NCI-H2107 (cell line): Measurements from ENCODE around the gene RAB44.
"Not testable (repeated sequence)": the region's sequence is repeated elsewhere in the genome, so short reads cannot be mapped to it uniquely, and the experiment has no call there.

Source experiments
- DNase-seq: peaks from one replicate; lab custom pipeline; 2025; lab: John Stamatoyannopoulos, UW

The RAB44 gene

DNA sequence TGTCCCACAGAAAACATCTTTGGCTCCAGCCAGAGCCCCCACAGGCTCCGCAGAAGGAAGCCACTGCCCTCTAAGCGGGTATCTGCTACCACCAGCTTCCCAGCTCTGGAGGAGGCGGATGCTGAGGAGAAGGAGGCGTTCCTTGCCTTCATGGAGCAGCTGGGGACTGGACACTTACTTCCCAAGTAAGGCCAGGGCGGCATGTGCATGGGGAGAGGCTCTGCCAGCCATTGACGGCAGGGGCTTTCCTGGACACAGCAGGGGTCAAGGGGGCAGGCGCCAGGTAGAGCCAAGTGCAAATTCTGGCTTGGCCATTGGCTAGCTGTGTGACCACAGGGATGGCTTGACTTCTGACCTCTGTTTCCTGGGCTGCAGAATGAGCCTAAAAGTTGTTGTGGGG is 17.8 kb downstream of the RAB44 start:
- DNase-seq, result no peak

DNA sequence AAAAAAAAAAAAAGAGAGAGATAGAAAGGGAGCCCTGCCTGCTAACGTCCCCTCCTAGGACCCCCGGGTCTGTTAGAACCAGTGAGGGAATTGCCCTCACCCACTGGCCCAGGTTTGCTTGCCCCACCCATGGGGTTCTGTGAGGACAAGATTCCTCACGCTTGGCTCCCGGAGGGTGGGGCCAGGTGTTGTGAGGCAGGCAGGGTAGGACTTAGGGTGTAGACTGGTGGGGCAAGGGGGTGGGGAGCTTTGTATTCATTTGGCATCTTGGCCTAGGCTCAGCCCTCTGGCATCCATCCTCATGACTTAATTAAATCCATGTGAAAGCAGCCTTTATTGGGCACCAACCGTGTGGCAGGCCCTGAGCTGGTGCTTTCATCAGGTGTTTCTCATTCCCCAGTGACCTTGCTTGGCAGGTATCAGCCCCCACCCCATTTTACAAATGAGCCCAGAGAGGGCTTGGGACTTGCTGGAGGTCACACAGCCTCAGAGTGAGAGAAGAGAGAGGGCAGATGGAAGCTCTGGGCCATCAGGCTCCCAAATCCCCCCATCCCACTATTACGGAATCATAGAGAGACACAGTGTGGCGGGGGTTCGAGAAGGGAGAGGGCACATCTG is 19.0 kb downstream of the RAB44 start:
- DNase-seq, result no peak

DNA sequence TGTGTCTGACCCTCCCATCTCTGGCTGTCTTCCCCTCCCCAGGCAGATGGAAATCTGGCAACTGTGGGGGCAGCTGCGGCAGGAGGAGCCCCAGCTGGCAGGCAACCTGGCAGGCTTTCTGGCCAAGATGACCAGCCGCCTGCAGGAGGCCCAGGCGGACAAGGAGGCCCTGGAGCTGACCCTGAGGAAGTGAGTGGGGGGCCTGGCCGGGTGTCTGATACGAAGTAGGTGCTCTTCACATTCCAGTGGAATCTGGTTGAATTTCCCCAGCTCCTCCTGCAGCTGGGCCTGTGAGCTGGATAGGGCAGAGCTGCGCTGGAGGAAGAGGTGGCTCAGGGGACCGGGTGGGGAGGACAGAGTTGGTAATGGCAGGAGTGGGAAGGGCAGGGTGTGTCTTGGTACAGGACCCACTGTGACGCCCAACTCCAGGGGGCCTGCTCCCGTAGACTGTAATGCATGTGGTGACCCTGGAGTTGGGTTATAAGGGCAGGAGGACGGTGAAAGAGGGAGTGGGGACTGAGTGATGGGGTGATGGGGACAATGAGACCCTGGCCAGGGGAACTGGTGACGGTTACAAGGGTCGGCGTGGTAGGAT is 19.7 kb downstream of the RAB44 start:
- DNase-seq, result no peak

DNA sequence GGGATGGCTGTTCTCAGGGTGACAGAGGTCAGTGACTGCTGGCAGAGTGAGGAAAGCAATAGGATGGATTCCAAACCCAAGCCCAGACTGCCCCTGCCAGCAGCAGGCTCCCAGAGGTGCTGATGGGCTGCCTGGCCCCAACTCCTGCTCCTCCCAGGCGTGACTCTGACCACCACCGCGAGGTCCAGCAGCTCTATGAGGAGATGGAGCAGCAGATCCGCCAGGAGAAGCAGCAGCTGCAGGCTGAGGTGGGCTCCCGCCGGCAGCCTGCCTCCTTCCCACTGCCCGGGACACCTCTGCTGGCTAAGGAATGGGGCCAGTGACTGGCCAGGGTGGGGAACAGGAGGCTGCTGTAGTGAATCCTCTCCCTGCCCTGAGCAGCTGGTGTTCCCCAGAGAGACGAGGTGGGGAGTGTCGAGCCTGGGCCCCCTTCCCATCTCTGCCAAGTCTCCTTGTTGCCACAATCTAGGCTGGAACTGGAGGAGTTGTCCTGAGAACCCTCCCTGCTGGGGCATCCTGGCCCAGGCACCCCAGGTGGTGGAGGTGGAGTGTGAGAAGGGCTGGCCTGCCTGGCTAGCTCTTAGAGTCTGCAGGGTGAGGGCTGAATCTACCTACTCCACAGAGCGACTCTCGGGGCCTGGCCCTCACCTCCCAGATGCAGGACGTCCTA is 20.4 kb downstream of the RAB44 start:
- no peak for DNase-seq

DNA sequence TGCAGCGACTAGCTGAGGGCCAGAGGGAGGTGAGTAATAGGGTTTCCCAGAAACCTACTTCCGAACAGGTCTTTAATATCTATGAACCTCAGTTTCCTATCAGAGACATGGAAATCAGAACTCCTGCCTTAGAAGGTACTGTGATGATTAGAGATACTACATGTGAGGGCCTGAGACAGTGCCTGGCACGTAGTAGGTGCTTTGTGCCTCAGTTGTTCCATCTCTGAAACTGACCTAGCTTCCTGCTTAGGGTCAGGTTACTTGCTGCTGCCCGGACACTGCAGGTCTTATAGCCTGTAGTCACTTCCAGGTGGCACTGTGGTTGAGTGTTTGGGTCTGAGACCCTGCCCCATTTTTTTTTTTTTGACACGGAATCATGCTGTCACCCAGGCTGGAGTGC is 20.9 kb downstream of the RAB44 start:
- no peak for DNase-seq

DNA sequence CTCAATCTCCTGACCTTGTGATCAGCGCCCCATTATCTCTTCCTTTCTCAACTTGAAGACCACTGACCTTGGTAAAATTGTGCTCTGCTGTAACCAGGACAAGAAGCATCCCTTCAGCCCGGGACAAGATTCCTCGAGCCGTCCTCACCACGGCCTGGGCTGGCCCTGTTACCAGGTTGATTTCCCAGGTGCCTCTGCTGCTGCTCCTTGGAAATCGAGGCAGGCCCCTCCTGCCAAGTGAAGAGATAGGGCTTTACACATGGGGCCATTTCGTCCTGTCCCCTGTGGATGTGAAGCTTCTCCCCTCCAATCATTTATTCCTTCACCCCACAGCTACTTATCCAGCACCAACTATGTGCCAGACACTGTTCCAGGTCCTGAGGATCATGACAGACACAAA is 21.5 kb downstream of the RAB44 start:
- no peak for DNase-seq

DNA sequence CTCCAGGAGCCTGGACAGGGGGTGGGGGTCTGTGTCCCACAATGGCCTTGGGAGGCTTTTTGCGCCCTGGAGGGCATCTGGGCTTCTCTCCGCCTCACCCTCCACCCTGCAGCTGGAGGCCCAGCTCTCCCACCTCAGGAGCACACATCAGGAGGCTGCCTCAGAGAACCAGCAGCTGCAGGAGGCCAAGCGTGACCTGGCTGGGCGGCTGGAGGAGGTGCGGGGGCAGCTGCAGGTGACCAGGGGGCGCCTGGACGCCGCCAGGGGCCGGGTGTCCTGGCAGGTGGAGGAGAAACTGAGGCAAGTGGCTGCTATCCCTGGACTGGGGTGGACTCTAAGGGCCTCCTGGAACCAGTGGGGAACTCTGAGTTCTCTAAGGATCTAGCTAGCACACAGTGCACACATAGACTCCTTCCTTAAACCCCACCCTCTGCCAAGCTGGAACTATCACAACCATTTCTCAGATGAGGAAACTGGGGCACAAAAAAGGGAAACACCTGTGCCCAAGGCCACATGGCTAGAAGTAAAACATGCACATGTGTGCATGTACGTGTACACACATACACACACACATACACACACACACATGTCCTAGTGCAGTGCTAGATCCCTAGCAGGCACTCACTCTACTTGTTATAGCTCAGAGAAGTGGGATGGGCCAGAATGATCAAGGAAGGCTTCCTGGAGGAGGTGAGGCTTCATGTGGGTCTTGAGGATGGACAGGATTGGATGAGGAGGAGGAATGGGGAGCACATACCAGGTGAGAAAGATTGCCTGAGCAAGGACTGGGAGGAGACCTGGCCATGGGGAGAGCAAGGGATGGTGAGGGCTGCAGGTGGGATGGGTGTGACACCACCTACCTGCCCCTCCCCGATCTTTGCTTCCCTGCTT is 22.9 kb downstream of the RAB44 start:
- DNase-seq, result no peak

DNA sequence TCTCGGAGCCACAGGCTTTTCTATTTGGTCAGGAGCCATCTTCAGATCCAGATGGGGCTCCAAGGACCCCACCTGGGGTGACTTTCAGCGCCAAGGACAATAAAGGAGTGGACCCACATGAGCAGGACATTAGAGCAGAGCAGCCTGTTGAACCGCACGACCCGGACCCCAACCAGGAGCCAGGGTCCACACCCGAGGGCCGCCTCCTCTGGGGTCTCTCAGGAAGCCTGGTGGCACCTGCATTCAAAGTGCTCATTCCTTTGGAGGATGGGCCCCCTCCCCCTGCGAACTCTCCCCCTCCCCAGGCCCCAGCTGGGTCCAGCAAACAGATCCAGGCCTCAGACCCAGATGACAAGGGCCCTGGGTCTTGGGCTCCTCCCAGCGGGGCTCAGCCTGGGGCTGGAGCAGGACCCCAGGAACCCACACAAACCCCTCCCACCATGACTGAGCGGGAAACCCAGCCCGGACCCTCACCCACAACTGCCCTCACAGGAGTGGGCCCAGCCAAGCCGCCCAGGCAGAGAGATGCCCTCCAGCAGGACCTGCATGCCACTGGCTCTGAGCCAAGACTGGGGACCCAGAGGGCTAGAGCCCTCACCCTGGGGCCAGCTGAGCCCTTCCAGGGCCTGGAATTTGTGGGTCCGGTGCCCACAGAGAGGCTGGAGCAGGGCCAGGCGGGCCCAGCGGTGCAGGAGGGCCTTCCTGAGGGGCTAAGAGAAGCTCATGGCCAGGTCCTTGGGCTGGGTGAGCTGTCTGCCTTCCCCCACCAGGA is 23.9 kb downstream of the RAB44 start:
- DNase-seq, result no peak

DNA sequence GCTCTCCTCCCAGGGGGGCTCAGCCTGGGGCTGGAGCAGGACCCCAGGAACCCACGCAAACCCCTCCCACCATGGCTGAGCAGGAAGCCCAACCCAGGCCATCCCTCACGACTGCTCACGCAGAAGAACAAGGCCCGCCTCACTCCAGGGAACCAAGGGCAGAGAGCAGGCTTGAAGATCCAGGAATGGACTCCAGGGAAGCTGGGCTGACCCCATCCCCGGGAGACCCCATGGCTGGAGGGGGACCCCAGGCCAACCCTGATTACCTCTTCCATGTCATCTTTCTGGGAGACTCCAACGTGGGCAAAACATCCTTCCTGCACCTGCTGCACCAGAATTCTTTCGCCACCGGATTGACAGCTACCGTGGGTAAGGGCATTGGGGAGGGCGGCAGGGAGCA is 24.7 kb downstream of the RAB44 start:
- DNase-seq, result no peak

DNA sequence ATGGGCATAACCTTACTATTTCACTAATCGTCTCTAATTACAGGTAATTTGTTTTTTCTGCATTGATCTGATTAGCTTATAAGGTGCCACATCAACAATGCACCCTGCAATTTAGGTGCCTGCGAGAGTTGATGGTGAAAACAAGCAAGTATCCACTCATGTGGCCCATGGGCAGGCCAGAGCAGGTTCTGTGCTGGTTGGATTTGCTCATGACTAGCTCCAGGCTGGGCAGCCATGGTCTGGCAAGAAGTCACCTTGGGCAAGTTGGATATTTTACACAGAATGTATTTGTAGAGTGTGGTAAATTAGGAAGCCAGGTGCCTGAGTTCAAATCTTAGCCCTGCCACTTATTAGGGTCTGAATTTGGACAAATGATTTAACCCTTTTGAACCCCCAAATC is 25.3 kb downstream of the RAB44 start:
- no peak for DNase-seq

DNA sequence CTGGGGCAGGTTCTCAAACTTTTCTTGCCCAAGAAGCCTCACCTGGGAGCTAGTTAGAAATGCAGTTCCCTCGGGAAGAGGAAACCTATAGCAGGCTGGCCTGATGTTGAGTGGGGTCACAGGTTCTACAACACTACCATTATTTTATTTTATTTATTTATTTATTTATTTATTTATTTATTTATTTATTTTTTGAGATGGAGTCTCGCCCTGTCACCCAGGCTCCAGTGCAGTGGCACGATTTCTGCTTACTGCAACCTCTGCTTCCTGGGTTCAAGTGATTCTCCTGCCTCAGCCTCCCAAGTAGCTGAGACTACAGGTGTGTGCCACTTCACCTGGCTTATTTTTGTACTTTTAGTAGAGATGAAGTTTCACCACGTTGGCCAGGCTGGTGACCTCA is 26.4 kb downstream of the RAB44 start:
- not testable (repeated sequence) for DNase-seq

DNA sequence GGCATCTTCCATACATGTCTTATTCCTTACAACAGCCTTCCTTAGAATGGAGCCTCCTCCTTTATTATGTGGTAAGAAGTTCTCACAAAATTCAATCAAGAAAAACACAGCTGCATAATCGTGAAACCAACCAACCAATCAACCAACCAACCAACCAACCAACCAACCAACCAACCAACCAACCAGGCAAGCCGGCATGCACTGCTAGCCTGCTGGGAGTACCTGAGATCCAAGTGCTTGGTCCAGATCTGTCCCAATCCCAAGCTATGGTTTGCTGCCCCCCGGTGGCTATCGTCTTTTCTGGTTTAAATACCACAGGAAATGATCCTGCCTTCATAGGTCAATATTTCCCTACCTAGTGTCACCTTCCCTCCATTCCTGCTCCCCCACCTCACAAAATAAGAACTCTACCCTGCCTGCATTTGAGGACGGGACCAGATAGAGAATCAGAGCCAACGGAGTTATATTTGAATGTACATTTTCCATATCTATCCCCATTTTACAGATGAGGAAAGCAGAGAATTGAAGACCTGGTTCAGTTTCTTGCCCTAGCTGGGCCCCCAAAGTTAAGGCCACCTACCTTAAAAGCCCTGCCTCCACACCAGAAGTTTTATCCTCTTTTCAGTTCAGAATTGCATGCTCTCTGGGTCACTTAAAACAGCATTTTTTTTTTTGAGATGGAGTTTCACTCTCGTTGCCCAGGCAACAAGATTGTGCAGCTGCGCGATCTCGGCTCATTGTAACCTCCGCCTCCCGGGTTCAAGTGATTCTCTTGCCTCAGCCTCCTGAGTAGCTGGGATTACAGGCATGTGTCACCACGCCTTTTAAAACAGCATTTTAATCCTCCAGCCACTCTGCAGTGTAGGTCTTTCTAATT is 27.1 kb downstream of the RAB44 start:
- DNase-seq, result no peak

DNA sequence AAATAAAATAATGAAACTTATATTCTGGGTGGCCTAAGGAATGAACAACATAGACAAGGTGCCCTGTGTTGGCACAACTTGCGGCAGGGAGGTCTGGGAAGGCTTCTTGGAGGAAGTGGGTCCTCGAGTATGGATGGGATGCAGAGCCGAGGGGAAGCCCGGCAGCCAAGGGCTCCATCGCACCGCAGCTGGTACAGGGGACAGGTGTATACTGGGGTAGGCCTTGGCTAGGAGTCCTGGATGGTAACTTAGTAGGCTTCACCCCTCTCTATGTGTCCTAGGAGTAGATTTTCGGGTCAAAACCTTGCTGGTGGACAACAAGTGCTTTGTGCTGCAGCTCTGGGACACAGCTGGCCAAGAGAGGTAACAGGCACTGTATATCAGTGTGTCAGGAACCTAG is 28.0 kb downstream of the RAB44 start:
- no peak for DNase-seq

DNA sequence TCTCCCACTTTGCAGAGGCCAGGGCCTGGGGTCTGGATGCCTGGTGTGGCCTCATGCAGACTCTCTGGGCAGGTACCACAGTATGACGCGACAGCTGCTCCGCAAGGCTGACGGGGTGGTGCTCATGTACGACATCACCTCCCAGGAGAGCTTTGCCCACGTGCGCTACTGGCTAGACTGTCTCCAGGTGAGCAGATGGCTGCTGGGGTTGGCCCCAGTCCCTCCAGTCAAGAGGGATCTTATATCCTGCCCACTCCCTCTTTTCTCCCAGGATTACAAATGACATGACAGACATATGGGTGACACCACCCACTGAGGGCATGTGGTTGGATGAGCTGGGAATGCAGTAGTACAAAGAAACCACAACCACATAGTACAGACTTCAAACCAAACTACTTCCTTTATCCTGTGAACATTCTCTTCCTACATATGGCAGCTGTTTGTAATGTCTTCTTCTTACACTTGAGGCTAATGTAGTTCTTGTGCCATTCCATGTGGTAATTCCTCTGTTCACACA is 29.9 kb downstream of the RAB44 start:
- DNase-seq, result peak; percentile 11

DNA sequence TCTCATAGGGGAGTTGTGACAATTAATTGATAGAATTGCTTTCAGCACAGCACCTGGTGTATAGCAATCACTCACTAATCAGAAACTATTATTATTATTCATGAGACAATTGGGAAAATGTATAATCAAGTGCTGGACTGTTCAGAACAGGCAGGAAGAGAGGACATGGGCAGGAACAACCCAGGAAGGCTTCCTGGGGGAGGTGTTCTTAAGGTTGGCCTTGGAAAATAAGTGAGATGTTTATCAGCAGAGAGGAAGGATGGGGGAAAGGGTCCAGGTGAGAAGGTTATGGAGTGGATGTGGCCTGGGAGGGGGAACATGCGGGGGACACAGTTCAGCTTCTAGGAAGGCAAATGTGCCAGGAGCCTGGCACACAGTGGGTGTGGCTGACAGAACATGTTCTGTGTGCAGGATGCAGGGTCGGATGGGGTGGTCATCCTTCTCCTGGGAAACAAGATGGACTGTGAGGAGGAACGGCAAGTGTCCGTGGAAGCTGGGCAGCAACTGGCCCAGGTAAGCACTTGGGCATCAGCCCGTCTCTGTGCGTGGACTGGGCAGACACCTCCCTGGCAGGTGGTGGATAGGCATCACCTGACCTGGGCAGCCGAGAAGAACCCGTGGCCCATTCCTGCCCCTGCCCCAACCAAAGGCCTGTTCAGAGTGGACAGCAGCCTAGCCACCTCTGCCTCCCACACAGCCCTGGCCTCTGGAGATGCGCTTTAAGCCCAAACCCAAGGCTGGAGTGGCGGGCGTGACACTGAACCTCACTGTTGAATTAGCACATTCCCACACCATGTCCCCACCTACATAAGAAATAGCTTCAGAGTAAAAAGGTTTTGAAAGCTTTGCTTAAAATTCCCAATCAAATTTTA is 30.9 kb downstream of the RAB44 start:
- no peak for DNase-seq

DNA sequence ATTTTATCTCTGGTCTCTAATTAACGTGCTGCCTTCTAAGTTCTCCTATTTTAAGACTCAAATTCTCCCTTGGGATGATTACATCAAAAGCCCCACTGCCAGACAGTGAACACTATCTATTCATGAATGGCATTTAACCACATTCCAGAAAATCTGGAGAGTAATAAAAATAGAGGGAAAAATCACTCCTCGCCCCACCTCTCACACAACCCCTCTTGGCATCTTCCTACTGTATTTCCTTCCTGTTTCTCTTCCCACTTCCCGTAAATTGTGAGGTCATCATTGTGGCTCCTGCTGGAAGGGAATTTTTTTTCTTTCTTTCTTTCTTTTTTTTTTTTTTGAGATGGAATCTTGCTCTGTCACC is 31.5 kb downstream of the RAB44 start:
- DNase-seq, result no peak

DNA sequence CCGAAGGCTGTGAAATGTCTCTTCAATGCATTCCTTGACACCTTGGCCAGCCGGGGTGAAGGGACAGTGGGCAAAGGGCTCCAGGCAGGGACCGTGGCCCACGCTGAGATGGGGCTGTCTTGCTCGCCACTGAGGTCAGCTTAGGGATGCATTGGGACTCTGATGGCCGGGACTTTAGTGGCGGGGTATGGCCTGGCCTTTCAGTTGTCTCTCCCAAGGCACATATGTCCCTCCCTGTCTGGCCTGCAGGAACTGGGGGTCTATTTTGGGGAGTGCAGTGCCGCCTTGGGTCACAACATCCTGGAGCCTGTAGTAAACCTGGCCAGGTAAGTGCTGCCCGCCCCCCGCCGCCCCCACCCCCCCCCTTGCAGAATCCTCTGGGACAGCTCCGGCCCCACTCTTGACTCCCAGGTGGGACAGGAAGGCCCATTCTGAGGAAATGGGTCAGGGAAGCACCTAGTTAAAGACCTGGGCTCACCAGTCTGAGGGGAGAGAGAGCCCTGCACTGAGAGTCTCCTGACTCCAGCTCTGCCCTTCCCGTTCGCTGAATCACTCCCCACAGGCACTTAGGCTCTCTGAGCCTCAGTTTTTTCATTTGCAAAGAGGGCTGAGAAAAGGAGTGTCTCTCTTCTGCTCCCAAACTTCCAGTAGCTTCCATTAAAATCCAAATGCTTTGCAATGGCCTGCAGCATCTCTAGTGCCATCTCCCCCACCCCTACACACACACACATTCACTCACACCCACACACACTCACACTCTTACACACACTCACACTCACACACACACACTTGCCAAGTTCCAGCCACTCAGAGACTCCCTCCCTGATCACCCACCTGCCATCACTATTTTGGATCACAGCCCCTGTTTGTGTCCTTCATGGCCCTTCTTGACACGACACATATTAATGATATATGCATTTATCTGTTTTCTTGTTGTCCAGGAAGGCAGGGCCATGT is 33.1 kb downstream of the RAB44 start:
- no peak for DNase-seq

DNA sequence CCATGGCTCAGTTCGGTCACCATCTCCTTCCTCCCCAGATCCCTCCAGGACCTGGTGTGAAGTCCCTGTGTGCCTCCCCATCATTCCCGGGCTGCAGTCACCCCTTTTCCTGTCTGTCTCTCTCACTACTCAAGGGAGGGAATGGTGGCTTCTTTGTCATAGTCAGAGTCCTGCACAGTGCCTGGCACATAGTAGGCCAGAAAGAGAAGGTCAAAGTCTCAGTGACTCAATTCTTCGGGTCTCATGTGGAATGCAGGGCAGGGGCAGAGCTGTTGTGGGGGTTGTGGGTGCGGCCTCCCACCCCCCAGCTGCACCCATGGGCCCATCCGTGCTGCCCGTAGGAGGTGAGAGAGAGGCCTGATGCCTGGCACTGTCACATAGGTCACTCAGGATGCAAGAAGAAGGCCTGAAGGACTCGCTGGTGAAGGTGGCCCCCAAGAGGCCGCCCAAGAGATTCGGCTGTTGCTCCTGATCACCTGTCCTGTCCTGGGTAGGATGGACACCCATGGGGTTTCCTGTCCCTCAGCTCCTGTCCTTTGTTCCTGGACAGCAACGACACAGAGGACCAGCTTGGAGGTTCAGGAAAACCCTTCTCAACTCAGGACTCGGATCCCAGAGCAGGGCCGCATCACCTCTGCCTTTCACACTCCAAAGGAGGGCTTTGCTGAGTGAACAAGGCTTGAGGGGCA is 34.1 kb downstream of the RAB44 start:
- no peak for DNase-seq
